HG03558 (cell line): Measurements from ENCODE around the gene CUEDC2.
A peak's percentile ranks its signal among the peaks of the same experiment; 100 is the strongest.

Experiments
- ATAC-seq: cut with Tn5 transposase; IDR thresholded peaks from one replicate; pipeline ENCODE4 v1.9.1; 2021; ENCODE audit warnings: moderate number of reproducible peaks; ENCODE audit not compliant: unreplicated experiment; ENCODE audit errors: extremely low read depth

The CUEDC2 gene

DNA sequence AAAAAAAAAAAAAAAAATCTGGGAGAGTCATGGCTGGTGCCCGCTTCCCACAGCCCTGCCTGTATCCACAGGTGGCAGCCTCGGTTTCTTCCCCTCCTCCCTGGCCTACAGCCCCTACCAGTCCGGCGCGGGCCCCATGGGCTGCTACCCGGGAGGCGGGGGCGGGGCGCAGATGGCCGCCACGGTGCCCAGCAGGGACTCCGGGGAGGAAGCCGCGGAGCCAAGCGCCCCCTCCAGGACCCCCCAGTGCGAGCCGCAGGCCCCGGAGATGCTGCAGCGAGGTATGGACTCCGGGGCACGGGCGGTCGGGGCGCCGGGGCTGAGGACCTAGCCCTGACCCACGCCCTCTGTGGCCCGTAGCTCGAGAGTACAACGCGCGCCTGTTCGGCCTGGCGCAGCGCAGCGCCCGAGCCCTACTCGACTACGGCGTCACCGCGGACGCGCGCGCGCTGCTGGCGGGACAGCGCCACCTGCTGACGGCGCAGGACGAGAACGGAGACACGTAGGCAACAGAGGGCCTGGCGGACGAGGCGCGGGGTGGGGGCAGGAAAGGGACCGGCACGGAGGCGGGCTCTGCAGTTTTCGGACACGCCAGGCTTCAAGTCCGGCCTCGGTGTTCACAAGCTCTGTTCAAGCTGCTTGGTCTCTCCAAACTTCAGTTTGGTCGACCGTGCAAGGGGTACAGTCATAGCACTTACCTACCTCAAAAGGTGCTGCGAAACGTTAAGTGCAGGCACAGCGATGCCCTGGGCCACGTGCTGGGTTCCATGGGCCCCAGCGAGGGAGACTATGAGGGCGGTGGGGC, 33.0 kb downstream of the CUEDC2 start:
- no peak for ATAC-seq

DNA sequence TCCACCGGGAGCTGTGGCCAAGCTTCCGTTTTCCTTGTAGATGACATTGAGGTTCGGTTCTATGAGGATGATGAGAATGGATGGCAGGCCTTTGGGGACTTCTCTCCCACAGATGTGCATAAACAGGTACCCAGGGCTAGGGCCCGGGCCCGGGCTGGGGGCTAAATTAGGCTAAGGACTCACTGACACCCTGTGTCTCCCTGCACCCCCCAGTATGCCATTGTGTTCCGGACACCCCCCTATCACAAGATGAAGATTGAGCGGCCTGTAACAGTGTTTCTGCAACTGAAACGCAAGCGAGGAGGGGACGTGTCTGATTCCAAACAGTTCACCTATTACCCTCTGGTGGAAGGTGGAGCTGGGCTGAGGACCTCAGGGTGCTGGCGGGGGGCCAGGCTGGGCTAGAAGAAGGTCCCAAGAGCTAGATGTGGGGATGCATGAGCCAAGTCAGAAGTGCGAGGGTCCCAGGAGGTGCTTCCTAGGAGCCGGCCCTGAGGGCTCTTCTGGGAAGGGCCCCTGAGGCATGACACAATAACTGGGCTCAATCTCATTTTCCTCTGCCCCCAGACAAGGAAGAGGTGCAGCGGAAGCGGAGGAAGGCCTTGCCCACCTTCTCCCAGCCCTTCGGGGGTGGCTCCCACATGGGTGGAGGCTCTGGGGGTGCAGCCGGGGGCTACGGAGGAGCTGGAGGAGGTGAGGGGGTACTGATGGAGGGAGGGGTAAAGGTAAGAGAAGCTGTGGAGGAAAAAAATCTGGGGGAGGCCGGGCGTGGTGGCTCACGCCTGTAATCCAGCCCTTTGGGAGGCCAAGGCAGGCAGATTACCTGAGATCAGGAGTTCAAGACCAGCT, 34.0 kb downstream of the CUEDC2 start:
- no peak for ATAC-seq

DNA sequence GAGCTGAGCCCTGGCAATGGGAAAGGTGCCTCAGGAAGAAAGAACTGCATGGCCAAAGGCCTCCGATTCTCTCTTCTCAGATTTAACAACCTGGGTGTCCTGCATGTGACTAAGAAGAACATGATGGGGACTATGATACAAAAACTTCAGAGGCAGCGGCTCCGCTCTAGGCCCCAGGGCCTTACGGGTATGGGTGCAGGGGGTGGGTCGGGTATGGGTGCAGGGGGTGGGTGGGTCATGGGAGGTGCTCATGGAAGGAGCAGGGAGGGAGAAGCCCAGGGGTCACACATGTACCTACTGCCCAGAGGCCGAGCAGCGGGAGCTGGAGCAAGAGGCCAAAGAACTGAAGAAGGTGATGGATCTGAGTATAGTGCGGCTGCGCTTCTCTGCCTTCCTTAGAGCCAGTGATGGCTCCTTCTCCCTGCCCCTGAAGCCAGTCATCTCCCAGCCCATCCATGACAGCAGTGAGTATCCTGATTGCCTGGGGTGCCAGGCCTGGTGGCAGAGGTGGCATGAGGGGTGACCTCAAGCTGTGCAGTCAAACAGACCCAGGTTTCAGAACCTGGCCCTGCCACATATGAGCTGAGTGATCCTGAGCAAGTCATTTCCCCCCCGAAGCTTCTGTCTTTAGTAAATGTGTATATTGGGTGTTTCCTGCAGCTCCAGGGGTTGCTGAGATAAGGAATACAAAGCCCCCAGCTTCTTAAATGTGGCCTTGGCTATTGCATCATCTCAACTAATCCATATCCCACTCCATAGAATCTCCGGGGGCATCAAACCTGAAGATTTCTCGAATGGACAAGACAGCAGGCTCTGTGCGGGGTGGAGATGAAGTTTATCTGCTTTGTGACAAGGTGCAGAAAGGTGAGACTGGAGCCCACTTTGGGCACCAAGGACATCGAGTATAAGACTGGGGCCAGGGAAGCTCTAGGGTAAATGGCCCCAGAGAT, 34.9 kb downstream of the CUEDC2 start:
- ATAC-seq, result no peak

DNA sequence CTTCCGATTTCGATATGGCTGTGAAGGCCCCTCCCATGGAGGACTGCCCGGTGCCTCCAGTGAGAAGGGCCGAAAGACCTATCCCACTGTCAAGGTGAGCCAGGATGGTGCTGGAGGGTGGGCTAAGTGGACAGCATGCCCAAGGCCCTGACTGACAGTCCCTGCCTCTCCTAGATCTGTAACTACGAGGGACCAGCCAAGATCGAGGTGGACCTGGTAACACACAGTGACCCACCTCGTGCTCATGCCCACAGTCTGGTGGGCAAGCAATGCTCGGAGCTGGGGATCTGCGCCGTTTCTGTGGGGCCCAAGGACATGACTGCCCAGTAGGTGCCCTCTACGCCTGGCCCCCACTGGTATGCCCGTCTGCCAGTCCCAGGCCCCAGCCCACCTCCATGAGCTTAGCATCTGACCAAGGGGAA, 35.6 kb downstream of the CUEDC2 start:
- no peak for ATAC-seq

DNA sequence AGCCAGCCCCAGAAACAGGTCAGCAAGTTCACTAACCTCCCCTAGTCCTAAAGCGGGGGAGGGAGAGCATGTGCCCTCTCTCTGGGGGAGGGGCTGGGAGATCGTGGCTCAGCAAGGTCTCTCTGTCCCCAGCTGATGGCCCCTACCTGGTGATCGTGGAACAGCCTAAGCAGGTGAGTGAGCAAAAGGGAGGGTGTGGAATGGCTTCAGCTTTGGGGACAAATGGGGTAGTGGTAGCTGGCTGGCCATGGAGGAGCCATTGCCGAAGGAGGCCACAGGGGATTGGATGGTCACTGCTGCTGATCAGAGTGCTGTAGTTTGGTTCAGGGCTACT, 36.1 kb downstream of the CUEDC2 start:
- ATAC-seq, result no peak

DNA sequence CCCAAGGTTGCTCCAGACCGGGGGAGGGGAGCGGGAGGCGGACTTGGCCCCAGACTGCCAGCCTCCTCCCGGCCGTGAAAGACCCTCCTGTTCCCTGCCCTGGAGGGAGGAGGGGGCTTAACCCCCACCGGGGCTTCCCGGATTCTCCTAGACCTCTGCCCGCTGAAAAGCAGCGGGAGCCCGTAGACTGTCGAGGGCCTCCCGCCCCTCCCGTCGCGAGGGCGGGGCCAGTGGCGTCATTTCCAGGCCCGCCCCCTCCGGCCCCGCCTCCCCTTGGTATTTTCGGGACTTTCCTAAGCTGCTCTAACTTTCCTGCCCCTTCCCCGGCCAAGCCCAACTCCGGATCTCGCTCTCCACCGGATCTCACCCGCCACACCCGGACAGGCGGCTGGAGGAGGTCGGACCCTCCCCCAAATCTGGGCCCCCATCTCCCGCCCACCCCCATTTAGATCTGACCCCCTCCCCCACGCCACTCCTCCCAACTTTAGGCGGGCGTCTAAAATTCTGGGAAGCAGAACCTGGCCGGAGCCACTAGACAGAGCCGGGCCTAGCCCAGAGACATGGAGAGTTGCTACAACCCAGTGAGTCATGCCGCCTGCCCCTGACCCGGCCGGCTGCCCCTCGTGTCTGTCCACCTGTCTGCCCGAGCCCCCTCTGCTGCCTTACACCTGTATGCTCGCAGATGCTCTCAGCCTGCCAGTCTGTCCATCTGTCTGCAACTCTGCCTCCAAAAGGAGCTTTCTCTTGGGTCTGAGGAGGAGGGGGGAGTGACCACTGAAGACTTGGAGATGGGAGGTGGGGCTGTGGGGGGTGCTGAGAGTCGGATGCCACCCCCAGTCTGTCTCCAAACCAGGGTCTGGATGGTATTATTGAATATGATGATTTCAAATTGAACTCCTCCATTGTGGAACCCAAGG, 36.7 kb downstream of the CUEDC2 start, which contains the start of gene NFKB2:
NFKB2 (plus strand) TSS at position 306 of the 917 bp plus-strand sequence; CDS start at position 561, 255 bp downstream.
- ATAC-seq, result no peak

DNA sequence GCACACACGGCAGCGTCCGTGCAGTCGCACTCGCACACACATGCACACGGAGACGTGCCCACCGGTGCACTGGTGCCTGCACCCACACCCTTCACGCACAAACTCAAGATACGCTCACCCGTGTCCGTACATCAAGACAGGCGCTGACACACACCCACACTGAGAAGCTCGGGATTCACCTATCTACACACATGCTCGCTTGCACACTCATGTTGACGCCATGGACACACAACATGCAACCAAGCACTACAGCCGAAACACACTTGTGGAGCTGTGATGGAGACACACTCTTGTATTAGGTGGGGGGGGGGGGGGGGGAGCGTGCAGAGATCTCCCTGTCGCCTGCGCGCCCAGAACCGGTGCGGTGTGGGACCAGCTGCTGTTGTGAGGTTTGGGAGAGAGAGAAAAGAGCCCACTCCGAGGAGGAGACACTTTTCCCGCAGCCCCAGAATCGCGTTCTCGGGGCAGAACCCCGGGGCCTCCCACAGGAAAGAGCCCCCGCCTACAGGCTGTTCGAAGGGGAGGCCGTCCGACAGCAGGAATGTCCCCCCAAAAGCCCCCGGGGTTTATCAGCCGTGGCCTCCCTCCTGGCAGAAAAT, 37.5 kb downstream of the CUEDC2 start:
- ATAC-seq, result no peak

DNA sequence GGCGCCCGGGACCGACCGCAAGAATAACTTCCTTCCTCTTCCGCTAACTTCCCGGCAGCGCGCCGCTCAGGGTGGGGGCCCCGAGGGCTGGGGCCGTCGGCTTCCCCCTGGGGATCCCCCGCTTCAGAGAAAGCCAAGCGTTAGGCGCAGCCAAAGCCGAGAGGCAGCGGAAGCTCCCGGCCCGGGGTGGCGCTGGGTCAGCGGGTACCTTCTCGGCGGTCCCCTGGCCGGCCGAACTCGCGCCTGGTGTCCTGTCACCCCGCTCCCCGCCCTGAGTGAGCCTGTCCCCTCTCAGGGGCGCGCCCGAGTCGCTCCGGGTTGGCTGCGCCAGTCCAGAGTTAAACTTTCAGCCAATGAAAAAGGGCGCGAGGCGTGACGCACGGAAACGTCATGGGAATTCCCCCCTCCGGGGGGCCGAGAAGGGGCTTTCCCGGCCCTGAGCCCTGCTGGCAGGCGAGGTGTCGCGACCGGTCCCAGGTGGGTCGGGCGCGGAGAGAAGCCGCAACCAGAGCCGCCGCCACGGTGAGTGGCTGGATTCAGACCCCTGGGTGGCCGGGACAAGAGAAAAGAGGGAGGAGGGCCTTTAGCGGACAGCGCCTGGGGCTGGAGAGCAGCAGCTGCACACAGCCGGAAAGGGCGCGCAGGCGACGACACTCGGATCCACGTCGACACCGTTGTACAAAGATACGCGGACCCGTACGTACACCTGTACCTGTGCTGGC, 38.1 kb downstream of the CUEDC2 start:
- peak; percentile 42 for ATAC-seq

DNA sequence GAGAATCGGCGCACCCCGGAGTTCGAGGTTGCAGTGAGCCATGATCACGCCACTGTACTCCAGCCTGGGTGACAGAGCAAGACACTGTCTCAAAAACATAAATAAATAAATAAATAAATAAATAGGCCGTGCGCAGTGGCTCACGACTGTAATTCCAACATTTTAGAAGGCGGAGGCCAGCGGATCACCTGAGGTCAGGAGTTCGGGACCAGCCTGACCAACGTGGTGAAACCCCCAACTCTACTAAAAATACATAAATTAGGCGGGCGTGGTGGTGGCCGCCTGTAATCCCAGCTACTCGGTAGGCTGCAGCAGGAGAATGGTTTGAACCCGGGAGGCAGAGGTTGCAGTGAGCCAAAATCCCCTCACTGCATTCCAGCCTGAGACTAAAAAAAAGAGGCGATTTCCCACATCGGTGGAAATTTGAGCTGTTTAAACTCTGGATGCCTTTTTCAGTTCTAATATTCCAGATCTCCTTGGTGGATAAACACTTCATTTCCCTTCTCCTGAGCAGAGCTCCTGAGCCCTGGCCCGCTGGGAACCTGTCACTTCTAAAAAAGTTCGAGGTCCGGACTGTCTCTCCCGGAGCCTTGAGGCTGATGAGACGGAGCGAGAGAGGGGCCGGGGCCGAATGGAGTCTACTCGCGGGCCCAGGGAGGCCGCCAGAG, 38.8 kb downstream of the CUEDC2 start:
- no peak for ATAC-seq

DNA sequence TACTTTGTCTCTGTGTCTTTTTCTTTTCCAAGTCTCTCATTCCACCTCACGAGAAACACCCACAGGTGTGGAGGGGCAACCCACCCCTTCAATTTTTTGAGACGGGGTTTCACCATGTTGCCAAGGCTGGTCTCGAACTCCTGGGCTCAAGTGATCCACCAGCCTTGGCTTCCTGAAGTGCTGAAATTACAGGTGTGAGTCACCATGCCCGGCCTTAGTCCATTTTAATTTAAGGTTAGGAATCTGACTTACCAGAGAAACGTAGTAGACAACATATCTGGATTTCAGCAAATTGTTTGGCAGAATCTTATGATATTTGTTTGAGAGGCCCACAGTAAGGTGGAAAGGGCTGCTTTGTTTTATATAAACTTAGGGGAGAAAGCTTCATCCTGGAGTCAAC, 40.1 kb downstream of the CUEDC2 start:
- no peak for ATAC-seq

DNA sequence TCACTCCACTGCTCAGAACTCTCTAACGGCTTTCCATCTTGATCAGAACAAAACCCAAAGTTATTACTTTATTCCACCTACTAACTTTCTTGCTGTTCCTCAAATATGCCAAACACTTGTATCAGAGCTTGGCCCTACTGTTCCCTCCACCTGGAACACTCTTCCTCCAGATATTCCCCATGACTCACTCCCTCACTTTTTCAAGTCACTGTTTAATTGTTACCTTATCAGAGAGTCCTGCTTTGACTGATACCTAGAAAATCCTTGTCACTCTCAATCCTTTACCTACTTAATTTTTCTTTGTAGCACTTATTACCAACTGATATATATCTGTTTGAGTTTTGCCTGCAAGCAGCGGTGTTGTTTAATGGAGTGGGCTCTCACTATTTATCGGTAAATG, 42.5 kb downstream of the CUEDC2 start:
- ATAC-seq, result no peak

DNA sequence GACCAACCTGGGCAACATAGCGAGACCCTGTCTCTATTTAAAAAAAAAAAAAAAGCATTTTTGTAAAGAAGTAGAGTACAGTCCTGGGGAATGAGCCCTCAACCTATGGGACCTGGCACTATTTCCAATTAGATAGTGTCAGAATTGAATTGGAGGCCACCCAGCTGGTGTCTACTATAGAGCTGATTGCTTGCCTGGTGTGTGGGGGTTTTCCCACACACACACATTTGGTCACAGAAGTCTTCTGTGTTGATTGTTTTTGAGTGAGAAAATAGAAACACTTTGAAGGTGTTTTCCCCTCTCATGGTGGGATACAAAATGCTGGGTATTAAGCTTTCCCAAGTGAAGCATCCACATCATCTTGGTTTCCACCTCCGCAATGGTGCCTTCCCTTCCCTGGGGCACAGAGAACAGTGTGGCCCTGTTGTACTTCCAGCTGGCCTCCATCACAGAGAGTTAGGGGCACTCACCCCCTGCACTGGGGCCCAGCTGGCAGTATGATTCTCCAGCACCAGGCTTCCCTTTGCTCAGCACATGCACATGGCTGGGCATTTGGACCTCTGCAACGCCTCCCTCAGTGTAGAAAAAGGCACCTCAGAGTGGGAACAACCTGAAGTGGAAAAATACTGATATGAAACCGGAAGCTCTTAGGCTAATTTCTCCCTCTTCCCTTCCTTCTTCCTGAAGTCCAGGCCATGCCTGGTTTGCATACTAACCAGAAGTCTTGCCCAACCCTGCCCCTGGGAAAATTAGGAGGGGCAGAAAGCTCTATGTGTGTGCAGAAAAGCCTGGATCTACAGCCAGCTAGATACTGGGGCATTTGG, 47.6 kb downstream of the CUEDC2 start:
- no peak for ATAC-seq

DNA sequence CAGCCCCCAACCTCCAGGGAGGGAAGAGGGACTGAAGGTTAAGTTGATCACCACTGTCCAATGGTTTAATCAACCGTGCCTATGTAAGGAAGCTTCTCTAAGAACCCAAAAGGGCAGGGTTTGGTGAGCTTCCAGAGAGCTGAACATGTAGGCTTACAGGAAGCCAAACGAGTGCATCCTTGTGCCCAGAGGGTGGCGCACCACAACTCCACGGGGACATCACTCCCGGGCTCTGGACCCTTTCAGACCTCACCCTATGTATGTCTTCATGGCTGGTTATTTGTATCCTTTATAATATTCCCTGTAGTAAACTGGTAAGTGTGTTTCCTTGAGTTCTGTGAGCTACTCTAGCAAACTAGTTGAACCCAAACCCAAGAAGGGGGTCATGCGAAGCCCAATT, 48.3 kb downstream of the CUEDC2 start:
- no peak for ATAC-seq

DNA sequence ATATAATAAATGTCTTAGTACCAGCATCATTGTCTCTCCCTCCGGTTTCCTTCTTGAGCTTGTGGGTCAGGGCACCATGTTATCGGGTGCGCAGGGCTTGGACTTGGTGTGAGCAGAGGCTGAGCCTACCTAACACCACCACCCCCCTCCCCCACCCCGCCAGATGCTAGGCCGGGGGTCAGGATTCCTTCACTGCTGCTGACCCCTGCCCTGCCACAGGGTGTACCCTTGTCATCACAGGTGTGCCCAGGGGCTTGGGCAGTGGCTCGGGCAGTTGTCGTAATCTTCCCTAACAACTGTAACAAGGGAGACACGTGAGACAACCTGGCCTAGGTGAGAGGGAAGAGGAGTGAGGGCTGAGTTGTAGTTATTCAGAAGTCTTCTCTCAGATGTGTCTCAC, 49.5 kb downstream of the CUEDC2 start:
- no peak for ATAC-seq

DNA sequence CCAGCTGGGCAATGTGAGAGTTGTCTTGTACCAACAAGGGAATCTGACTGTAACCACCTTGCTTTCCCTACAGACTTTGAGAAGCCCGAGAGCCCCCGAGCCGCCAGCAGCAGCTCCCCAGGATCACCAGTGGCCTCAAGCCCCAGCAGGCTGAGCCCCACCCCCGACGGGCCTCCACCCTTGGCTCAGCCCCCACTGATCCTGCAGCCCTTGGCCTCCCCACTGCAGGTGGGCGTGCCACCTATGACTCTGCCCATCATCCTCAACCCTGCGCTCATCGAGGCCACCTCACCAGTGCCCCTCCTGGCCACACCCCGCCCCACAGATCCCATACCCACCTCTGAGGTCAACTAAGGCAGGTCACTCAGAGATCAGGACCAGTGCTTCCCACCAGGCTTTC, 50.4 kb downstream of the CUEDC2 start:
- ATAC-seq, result no peak

DNA sequence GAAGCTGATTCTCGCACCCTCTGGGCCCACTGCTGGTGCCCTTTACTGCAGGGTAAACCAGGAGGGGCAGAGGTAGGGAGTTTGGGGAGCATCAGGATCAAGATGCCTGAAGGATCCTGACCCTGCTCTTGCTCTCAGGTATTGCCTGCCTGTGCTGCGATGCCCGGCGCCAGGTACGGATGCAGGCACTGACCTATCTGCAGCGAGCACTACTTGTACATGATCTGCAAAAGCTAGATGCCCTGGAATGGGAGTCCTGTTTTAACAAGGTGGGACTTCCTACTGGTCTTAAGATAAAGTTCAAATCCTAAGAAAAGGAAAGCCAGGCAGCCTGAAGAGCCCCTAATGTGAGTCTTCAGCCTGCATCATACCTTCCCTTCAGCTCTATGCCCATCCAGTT, 53.0 kb downstream of the CUEDC2 start:
- ATAC-seq, result no peak

DNA sequence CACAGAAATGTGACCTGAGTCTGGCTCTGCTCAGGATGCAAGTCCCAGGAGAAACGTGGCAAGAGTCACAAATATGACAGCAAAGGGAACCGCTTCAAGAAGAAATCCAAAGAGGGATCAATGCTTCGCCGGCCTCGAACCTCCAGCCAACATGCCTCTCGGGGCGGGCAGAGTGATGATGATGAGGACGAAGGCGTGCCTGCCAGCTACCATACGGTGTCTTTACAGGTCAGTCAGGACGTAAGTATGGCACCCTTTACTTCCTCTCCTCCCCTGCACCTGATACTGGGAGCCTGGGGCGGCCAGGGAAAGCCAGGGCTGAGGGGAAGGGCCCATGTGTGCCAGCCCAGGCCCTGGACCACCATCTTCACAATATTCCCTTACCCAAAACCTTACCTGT, 55.5 kb downstream of the CUEDC2 start:
- no peak for ATAC-seq
